Stimulated activated CD8-positive, alpha-beta memory T cell treated with anti-CD3 and anti-CD28 coated beads, Interleukin-15, amount 100 ng/mL, for 48 hours (primary cell): ENCODE results near the gene LRCH3.

Source experiments
- DNase-seq, 2 donors: peaks; one replicate each; pipeline ENCODE4 v3.0.0-alpha.2; 2020; ENCODE audit warnings: low read depth in 2 of 2

The LRCH3 gene

GRCh38 chr3:197791113-197791891 is at the start of gene LRCH3:
LRCH3 (plus strand) TSS chr3:197791254; CDS start chr3:197791279, 25 bp downstream.
- peak; percentile 78 to 82 for DNase-seq

- no peak for DNase-seq
Measured at GRCh38 chr3:197742787-197743186, 48.3 kb upstream of the LRCH3 start.

GRCh38 chr3:197746209-197746608 is 44.8 kb upstream of the LRCH3 start:
- DNase-seq: no peak

GRCh38 chr3:197746801-197747237 is 44.2 kb upstream of the LRCH3 start:
- DNase-seq: no peak

- no peak for DNase-seq
Measured at GRCh38 chr3:197748597-197749314, 42.3 kb upstream of the LRCH3 start.

- DNase-seq: no peak
Measured at GRCh38 chr3:197749315-197749600, 41.8 kb upstream of the LRCH3 start.

GRCh38 chr3:197749601-197750395 is 41.3 kb upstream of the LRCH3 start, which contains the start of gene FYTTD1:
FYTTD1 (plus strand) TSS chr3:197749883; CDS start chr3:197749972, 89 bp downstream.
- peak; percentile 82 to 84 for DNase-seq

- peak; percentile 22 to 48 for DNase-seq
Measured at GRCh38 chr3:197750396-197750831, 40.6 kb upstream of the LRCH3 start.

GRCh38 chr3:197750858-197751737 is 40.0 kb upstream of the LRCH3 start:
- peak; percentile 14 to 35 for DNase-seq

GRCh38 chr3:197752107-197752506 is 38.9 kb upstream of the LRCH3 start:
- DNase-seq: peak in 1 of 2 donors; percentile 20

GRCh38 chr3:197753263-197753662 is 37.8 kb upstream of the LRCH3 start:
- DNase-seq: no peak

- DNase-seq: no peak
Measured at GRCh38 chr3:197756704-197757103, 34.4 kb upstream of the LRCH3 start.

GRCh38 chr3:197758512-197758911 is 32.5 kb upstream of the LRCH3 start:
- no peak for DNase-seq

- no peak for DNase-seq
Measured at GRCh38 chr3:197761784-197762183, 29.3 kb upstream of the LRCH3 start.

GRCh38 chr3:197775317-197775716 is 15.7 kb upstream of the LRCH3 start:
- DNase-seq: no peak

- DNase-seq: no peak
Measured at GRCh38 chr3:197782230-197782629, 8.8 kb upstream of the LRCH3 start.

GRCh38 chr3:197784019-197784585 is 7.0 kb upstream of the LRCH3 start:
- no peak for DNase-seq

- no peak for DNase-seq
Measured at GRCh38 chr3:197787412-197787811, 3.6 kb upstream of the LRCH3 start.

- no peak for DNase-seq
Measured at GRCh38 chr3:197789309-197789708, 1.7 kb upstream of the LRCH3 start.

GRCh38 chr3:197790033-197790432 is 1.0 kb upstream of the LRCH3 start:
- no peak for DNase-seq
